SK-N-SH (cell line): ENCODE measurements around the gene FNDC3B. TPM values are rescaled to one million over a fixed set of nuclear protein-coding genes. Genes with fewer than 3 reads are reported as not detected.

Experiments
- CTCF ChIA-PET: fragments of 300-600, 350-600 bp; formaldehyde crosslinking; extraction: SDS; loops from one replicate; lab custom pipeline; 2021; lab: Yijun Ruan, JAX
- POLR2A ChIA-PET: fragments of 350-600 bp; sonication (Branson Sonifier 250); formaldehyde crosslinking; extraction: SDS; loops from one replicate; lab custom pipeline; 2020; ENCODE audit warnings: antibody characterized with exemption, inconsistent platforms; lab: Yijun Ruan, JAX
- DNase-seq: peaks from one replicate; pipeline ENCODE4 v3.0.0; 2012
- H2AFZ ChIP-seq: fragments of 200-600 bp; sonication (generic); 2 replicates; pipeline ENCODE4 v1.8.1; 2016; ENCODE audit warnings: antibody characterized with exemption, mild to moderate bottlenecking, low read depth
- H3F3A ChIP-seq: fragments of 200-600 bp; sonication (generic); replicated peaks from 2 replicates; pipeline ENCODE3; 2016; ENCODE audit warnings: antibody characterized with exemption, mild to moderate bottlenecking; ENCODE audit not compliant: insufficient read depth
- H3K27ac ChIP-seq, 2 experiments: fragments of 200-500 bp in 1 of 2; fragments of 200-600 bp in 1 of 2; sonication (Bioruptor generic) in 1 of 2; sonication (generic), shearing (Covaris generic) in 1 of 2; 2 replicates each; pipeline versions ENCODE4 v1.5.1 to v1.6.1; 2014 to 2016; ENCODE audit warnings: low read depth in 2 of 2, inconsistent platforms in 1 of 2, low read length in 1 of 2, mild to moderate bottlenecking in 1 of 2, mixed read lengths in 1 of 2
- H3K27me3 ChIP-seq: fragments of 200-600 bp; sonication (generic), shearing (Covaris generic); 2 replicates; pipeline ENCODE4 v1.6.1; 2016; ENCODE audit warnings: mixed run types; ENCODE audit not compliant: insufficient read depth
- H3K36me3 ChIP-seq, 2 experiments: fragments of 200-500 bp in 1 of 2; fragments of 200-600 bp in 1 of 2; sonication (Bioruptor generic) in 1 of 2; sonication (generic) in 1 of 2; replicated peaks in 1 of 2; 2 replicates each; pipeline versions ENCODE3 to v1.5.1; 2014 to 2016; ENCODE audit warnings: low read length in 1 of 2, mild to moderate bottlenecking in 1 of 2; ENCODE audit not compliant: insufficient read depth in 2 of 2, control insufficient read depth in 1 of 2
- H3K4me1 ChIP-seq, 2 experiments: fragments of 200-500 bp in 1 of 2; fragments of 200-600 bp in 1 of 2; sonication (Bioruptor generic) in 1 of 2; sonication (generic), shearing (Covaris generic) in 1 of 2; 2 replicates each; pipeline versions ENCODE4 v1.5.1 to v1.6.1; 2014 to 2016; ENCODE audit warnings: low read depth in 1 of 2, low read length in 1 of 2, mixed run types in 1 of 2; ENCODE audit not compliant: insufficient read depth in 2 of 2, control insufficient read depth in 1 of 2
- H3K4me2 ChIP-seq: fragments of 200-600 bp; sonication (generic), shearing (Covaris generic); 2 replicates; pipeline ENCODE4 v1.6.1; 2017; ENCODE audit warnings: mixed run types
- H3K4me3 ChIP-seq, 2 experiments: fragments of 200-500 bp in 1 of 2; fragments of 200-600 bp in 1 of 2; sonication (Bioruptor generic) in 1 of 2; sonication (generic), shearing (Covaris generic) in 1 of 2; 2 replicates each; pipeline versions ENCODE4 v1.5.1 to v1.8.1; 2014 to 2016; ENCODE audit warnings: low read depth in 2 of 2, inconsistent platforms in 1 of 2, low read length in 1 of 2, mild to moderate bottlenecking in 1 of 2, mixed read lengths in 1 of 2, moderate library complexity in 1 of 2
- H3K79me2 ChIP-seq: fragments of 200-600 bp; sonication (generic); 2 replicates; pipeline ENCODE4 v1.8.1; 2017; ENCODE audit warnings: mild to moderate bottlenecking; ENCODE audit not compliant: insufficient read depth
- H3K9ac ChIP-seq: fragments of 200-600 bp; sonication (generic); 2 replicates; pipeline ENCODE4 v1.6.1; 2017; ENCODE audit warnings: mixed run types
- H3K9me2 ChIP-seq: fragments of 200-600 bp; sonication (generic); 2 replicates; pipeline ENCODE4 v1.6.1; 2017; ENCODE audit warnings: mixed run types
- H3K9me3 ChIP-seq: fragments of 200-600 bp; sonication (generic); 2 replicates; pipeline ENCODE4 v1.6.1; 2017; ENCODE audit warnings: mixed run types, mild to moderate bottlenecking, moderate library complexity
- H4K20me1 ChIP-seq: fragments of 200-600 bp; sonication (generic); 2 replicates; pipeline ENCODE4 v1.6.1; 2017; ENCODE audit warnings: mild to moderate bottlenecking, mixed run types; ENCODE audit not compliant: insufficient read depth
- CHD2 ChIP-seq: fragments of 150-350 bp; IDR thresholded peaks from 2 replicates; pipeline ENCODE4 v1.6.1; 2018; ENCODE audit warnings: low read length; ENCODE audit not compliant: partially characterized antibody
- ELF1 ChIP-seq: IDR thresholded peaks from 2 replicates; pipeline ENCODE4 v1.4.0; 2012
- EP300 ChIP-seq, 2 experiments: IDR thresholded peaks; 2 replicates each; pipeline versions ENCODE4 v1.4.0 to v1.6.1; 2012; ENCODE audit warnings: borderline replicate concordance in 1 of 2, low read depth in 1 of 2, low read length in 1 of 2
- EZH2phosphoT487 ChIP-seq: fragments of 200-600 bp; sonication (generic); IDR thresholded peaks from 2 replicates; pipeline ENCODE4 v1.6.1; 2017; ENCODE audit warnings: low read depth, mixed run types, mild to moderate bottlenecking, antibody characterized with exemption, moderate library complexity, borderline replicate concordance
- FOSL2 ChIP-seq: IDR thresholded peaks from 2 replicates; pipeline ENCODE4 v1.4.0; 2012; ENCODE audit warnings: low read depth, mild to moderate bottlenecking, moderate library complexity, borderline replicate concordance
- FOXJ3 ChIP-seq: sonication (generic); formaldehyde crosslinking; IDR thresholded peaks from 2 replicates; pipeline ENCODE4 v1.5.1; 2020; ENCODE audit warnings: mild to moderate bottlenecking, missing genetic modification reagents
- FOXM1 ChIP-seq: IDR thresholded peaks from 2 replicates; pipeline ENCODE4 v1.4.0; 2012; ENCODE audit warnings: low read depth, mild to moderate bottlenecking
- GABPA ChIP-seq: IDR thresholded peaks from 2 replicates; pipeline ENCODE4 v1.4.0; 2012; ENCODE audit warnings: low read depth, mild to moderate bottlenecking
- GATA2 ChIP-seq: sonication (generic); formaldehyde crosslinking; IDR thresholded peaks from 2 replicates; pipeline ENCODE4 v1.5.0; 2020; ENCODE audit warnings: mild to moderate bottlenecking, missing genetic modification reagents
- JUND ChIP-seq: IDR thresholded peaks from 2 replicates; pipeline ENCODE4 v1.4.0; 2012
- MEF2A ChIP-seq: IDR thresholded peaks from 2 replicates; pipeline ENCODE4 v1.4.0; 2012; ENCODE audit warnings: low read depth, borderline replicate concordance
- MXI1 ChIP-seq: IDR thresholded peaks from 2 replicates; pipeline ENCODE4 v1.6.1; 2012; ENCODE audit warnings: mild to moderate bottlenecking, low read depth, low read length, improper control_type of control experiment
- NFIC ChIP-seq: IDR thresholded peaks from 2 replicates; pipeline ENCODE4 v1.4.0; 2012; ENCODE audit warnings: borderline replicate concordance
- POLR2AphosphoS5 ChIP-seq: IDR thresholded peaks from 2 replicates; pipeline ENCODE4 v1.6.1; 2012; ENCODE audit warnings: low read depth, low read length
- RAD21 ChIP-seq: IDR thresholded peaks from 2 replicates; pipeline ENCODE4 v1.6.1; 2012; ENCODE audit warnings: mild to moderate bottlenecking, low read length
- RCOR1 ChIP-seq: fragments of 150-350 bp; IDR thresholded peaks from 2 replicates; pipeline ENCODE4 v1.6.1; 2017; ENCODE audit warnings: antibody characterized with exemption, low read length
- RXRA ChIP-seq: IDR thresholded peaks from 2 replicates; pipeline ENCODE4 v1.4.0; 2012; ENCODE audit warnings: low read depth, mild to moderate bottlenecking, borderline replicate concordance
- SIN3A ChIP-seq: IDR thresholded peaks from 2 replicates; pipeline ENCODE4 v1.6.1; 2012; ENCODE audit warnings: low read depth, mild to moderate bottlenecking, low read length, moderate library complexity, borderline replicate concordance
- SMC3 ChIP-seq: IDR thresholded peaks from 2 replicates; pipeline ENCODE4 v1.6.1; 2012; ENCODE audit warnings: low read depth, low read length, improper control_type of control experiment
- TAF1 ChIP-seq: IDR thresholded peaks from 2 replicates; pipeline ENCODE4 v1.6.1; 2012; ENCODE audit warnings: low read depth, mild to moderate bottlenecking, low read length, moderate library complexity, borderline replicate concordance
- TEAD4 ChIP-seq: IDR thresholded peaks from 2 replicates; pipeline ENCODE4 v1.4.0; 2012; ENCODE audit warnings: mild to moderate bottlenecking, borderline replicate concordance; ENCODE audit not compliant: insufficient read depth
- YY1 ChIP-seq: IDR thresholded peaks from 2 replicates; pipeline ENCODE4 v1.4.0; 2012; ENCODE audit warnings: low read depth, mild to moderate bottlenecking
- WGBS: methylation state at CpG from one replicate; pipeline ENCODE4 v1.1.6; 2017; ENCODE audit warnings: low lambda C conversion rate; 5-methylcytosine and 5-hydroxymethylcytosine counted together
- polyA plus RNA-seq, 3 experiments: library from polyadenylated mRNA; depleted of rRNA; stranded (reverse); fragments of >200 nt; gene quantifications; 2 replicates each; pipeline ENCODE4 v1.2.3, GENCODE V29; 2012
- TF ChIP-seq, protein P1 (sequence below): IDR thresholded peaks from 2 replicates; pipeline ENCODE4 v1.6.1; 2012; ENCODE audit warnings: mild to moderate bottlenecking, low read depth, low read length, moderate library complexity
- TF ChIP-seq, protein P2 (sequence below): IDR thresholded peaks from 2 replicates; pipeline ENCODE4 v1.4.0; 2012; ENCODE audit warnings: low read depth, borderline replicate concordance
- TF ChIP-seq, protein P3 (sequence below): IDR thresholded peaks from 2 replicates; pipeline ENCODE4 v1.4.0; 2012; ENCODE audit warnings: low read depth
- TF ChIP-seq, protein P4 (sequence below): fragments of 200-600 bp; sonication (generic); IDR thresholded peaks from 2 replicates; pipeline ENCODE4 v1.6.1; 2017; ENCODE audit warnings: antibody characterized with exemption, mild to moderate bottlenecking, moderate library complexity

The FNDC3B gene
- 10.4 TPM in 2 replicates for polyA plus RNA-seq (2012; rRNA removed)
- polyA plus RNA-seq (2012; cell fraction: cytosol; rRNA removed): 14.7 and 17.1 TPM in 2 replicates
- polyA plus RNA-seq (2012; cell fraction: nucleus; rRNA removed): 12.5 and 21.9 TPM in 2 replicates

DNA sequence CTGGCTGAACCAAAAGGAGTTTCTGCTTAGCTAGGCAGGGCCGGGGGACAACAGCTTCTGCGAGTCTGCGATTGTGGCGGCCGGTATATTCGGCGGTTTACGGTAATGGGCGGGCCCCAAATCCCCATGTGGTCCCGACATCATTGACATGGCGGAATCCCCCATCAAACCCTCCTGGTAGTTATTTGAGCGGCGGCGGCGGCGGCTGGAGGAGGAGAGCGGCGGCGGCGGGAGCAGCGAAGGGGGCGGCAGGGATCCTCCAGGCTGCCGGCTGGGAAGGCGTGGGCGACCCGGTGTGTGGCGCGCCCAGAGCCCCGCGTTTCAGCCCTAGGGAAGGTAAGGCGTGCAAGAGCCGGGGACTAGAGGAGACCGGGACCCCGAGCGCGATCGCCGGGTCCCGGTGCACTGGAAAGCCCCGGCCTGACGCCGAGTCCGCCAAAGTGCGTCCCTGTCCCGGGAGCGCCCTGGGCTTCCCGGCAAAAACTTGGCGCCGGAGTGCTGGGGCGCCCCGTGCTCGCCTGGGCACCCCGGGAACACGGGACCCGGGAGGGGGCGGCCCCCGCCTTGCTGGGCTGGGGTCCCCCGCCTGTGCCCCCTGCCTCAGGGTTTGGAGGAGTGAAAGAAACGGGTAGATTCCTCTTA is at the start of gene FNDC3B:
Gene FNDC3B, plus strand, starts transcription at position 143 of the 642 bp plus-strand sequence. CDS start 72,902 bp downstream, outside the sequence.
- Histone ChIP-seq H3K4me2 (peak within 1 kb of the TSS; percentile 86), H3K9me2 (no peaks in the 10 kb centered on the region), H3K4me3 (peak within 1 kb of the TSS; percentile 84 to 94), H3K4me1 (peaks cover 6% of the 10 kb centered on the region in 2 experiments; a peak in 2 of 4 replicates), H4K20me1 (peaks cover 32% of the 10 kb centered on the region), H3K9me3 (no peaks in the 10 kb centered on the region), H3K27me3 (no peaks in the 10 kb centered on the region), H3K27ac (peak within 1 kb of the TSS; percentile 89 to 97), H3K79me2 (peaks cover 60% of the 10 kb centered on the region), H3F3A (peaks cover 5% of the 10 kb centered on the region), H2AFZ (peak within 1 kb of the TSS; percentile 81), H3K9ac (peak within 1 kb of the TSS; percentile 99), H3K36me3 (peaks cover 0 to 17% of the 10 kb centered on the region in 2 experiments)
- ChIA-PET CTCF (interaction anchor here (0.7 to 1.6 kb wide), 2 partner anchors 11 to 101 kb away, joined by 3 to 5 read pairs; no protein-coding TSS in a partner anchor), POLR2A (no interaction called here)
- WGBS: 0% methylated on average over 21 of the region's 59 CpGs
- peak; percentile 91 for DNase-seq
- TF ChIP-seq FOXM1 (no peak; the same call in 1 of the 2 replicates), MEF2A (peak; percentile 31; the same call in 1 of the 2 replicates), FOSL2 (no peak), TEAD4 (no peak; the same call in 1 of the 2 replicates), JUND (0 out of 2 replicates have a peak, but pooled peaks have one; percentile 8), NFIC (no peak), MXI1 (peak; percentile 69; the same call in 1 of the 2 replicates), RAD21 (peak; percentile 41), YY1 (peak; percentile 92), EZH2phosphoT487 (no peak), FOXJ3 (CRISPR knock-in tag) (no peak), ELF1 (no peak), TAF1 (peak; percentile 91), GABPA (no peak), EP300 (IDR thresholded peaks at IDR 0.05; ENCODE audit: borderline replicate concordance in 1 of 2, low read depth in 1 of 2, low read length in 1 of 2) (peak in 1 of 2 experiments; percentile 49; a peak in 1 of 4 replicates), GATA2 (CRISPR knock-in tag) (no peak), RCOR1 (peak; percentile 64; the same call in 1 of the 2 replicates), SMC3 (peak; percentile 43), CHD2 (peak; percentile 60), RXRA (no peak), SIN3A (peak; percentile 94; the same call in 1 of the 2 replicates), POLR2AphosphoS5 (peak; percentile 61; the same call in 1 of the 2 replicates)
- TF ChIP-seq, protein P1, sequence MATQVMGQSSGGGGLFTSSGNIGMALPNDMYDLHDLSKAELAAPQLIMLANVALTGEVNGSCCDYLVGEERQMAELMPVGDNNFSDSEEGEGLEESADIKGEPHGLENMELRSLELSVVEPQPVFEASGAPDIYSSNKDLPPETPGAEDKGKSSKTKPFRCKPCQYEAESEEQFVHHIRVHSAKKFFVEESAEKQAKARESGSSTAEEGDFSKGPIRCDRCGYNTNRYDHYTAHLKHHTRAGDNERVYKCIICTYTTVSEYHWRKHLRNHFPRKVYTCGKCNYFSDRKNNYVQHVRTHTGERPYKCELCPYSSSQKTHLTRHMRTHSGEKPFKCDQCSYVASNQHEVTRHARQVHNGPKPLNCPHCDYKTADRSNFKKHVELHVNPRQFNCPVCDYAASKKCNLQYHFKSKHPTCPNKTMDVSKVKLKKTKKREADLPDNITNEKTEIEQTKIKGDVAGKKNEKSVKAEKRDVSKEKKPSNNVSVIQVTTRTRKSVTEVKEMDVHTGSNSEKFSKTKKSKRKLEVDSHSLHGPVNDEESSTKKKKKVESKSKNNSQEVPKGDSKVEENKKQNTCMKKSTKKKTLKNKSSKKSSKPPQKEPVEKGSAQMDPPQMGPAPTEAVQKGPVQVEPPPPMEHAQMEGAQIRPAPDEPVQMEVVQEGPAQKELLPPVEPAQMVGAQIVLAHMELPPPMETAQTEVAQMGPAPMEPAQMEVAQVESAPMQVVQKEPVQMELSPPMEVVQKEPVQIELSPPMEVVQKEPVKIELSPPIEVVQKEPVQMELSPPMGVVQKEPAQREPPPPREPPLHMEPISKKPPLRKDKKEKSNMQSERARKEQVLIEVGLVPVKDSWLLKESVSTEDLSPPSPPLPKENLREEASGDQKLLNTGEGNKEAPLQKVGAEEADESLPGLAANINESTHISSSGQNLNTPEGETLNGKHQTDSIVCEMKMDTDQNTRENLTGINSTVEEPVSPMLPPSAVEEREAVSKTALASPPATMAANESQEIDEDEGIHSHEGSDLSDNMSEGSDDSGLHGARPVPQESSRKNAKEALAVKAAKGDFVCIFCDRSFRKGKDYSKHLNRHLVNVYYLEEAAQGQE: peak; percentile 49
- TF ChIP-seq, protein P2, sequence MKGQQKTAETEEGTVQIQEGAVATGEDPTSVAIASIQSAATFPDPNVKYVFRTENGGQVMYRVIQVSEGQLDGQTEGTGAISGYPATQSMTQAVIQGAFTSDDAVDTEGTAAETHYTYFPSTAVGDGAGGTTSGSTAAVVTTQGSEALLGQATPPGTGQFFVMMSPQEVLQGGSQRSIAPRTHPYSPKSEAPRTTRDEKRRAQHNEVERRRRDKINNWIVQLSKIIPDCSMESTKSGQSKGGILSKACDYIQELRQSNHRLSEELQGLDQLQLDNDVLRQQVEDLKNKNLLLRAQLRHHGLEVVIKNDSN: peak; percentile 85
- TF ChIP-seq, protein P3, sequence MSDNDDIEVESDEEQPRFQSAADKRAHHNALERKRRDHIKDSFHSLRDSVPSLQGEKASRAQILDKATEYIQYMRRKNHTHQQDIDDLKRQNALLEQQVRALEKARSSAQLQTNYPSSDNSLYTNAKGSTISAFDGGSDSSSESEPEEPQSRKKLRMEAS: peak; percentile 86
- TF ChIP-seq, protein P4, sequence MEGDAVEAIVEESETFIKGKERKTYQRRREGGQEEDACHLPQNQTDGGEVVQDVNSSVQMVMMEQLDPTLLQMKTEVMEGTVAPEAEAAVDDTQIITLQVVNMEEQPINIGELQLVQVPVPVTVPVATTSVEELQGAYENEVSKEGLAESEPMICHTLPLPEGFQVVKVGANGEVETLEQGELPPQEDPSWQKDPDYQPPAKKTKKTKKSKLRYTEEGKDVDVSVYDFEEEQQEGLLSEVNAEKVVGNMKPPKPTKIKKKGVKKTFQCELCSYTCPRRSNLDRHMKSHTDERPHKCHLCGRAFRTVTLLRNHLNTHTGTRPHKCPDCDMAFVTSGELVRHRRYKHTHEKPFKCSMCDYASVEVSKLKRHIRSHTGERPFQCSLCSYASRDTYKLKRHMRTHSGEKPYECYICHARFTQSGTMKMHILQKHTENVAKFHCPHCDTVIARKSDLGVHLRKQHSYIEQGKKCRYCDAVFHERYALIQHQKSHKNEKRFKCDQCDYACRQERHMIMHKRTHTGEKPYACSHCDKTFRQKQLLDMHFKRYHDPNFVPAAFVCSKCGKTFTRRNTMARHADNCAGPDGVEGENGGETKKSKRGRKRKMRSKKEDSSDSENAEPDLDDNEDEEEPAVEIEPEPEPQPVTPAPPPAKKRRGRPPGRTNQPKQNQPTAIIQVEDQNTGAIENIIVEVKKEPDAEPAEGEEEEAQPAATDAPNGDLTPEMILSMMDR: no peak
